Camera-type eye (tissue), 1 donor: ENCODE measurements around the gene USP53. TPM values are rescaled to one million over a fixed set of nuclear protein-coding genes. Genes with fewer than 3 reads are reported as not detected.

Experiments used
- total RNA-seq: library from RNA; depleted of rRNA; stranded (reverse); fragments of >200 nt; gene quantifications from one replicate; pipeline ENCODE4 v1.2.3, GENCODE V29; 2014

USP53 gene
- total RNA-seq, result 46.5 TPM

GRCh38 chr4:119212234-119212963, at the start of gene USP53:
Gene USP53, plus strand, starts transcription at chr4:119212713. Its CDS starts 27,047 bp downstream, at chr4:119239760.

GRCh38 chr4:119321921-119322687, 109.6 kb downstream of the USP53 start, which contains the start of gene FABP2:
Gene FABP2, minus strand, starts transcription at chr4:119322138. Its CDS starts 36 bp downstream, at chr4:119322102.

Other genes starting within 250 kb of the USP53 start
- gene MYOZ2, start 76.9 kb upstream of the USP53 start, total RNA-seq, result 7.2 TPM
- not detected for gene FABP2, start 109.4 kb downstream of the USP53 start, total RNA-seq